Activated CD4-positive, alpha-beta T cell treated with anti-CD3 and anti-CD28 coated beads, Interleukin-2, amount 50 U/mL, for 16 hours (primary cell): ENCODE results near the gene MCTP2.

Source experiments
- DNase-seq: peaks from one replicate; pipeline ENCODE4 v3.0.0-alpha.2; 2020

The MCTP2 gene

GRCh38 chr15:94411846-94412245 is 180.5 kb downstream of the MCTP2 start:
- no peak for DNase-seq

DNA sequence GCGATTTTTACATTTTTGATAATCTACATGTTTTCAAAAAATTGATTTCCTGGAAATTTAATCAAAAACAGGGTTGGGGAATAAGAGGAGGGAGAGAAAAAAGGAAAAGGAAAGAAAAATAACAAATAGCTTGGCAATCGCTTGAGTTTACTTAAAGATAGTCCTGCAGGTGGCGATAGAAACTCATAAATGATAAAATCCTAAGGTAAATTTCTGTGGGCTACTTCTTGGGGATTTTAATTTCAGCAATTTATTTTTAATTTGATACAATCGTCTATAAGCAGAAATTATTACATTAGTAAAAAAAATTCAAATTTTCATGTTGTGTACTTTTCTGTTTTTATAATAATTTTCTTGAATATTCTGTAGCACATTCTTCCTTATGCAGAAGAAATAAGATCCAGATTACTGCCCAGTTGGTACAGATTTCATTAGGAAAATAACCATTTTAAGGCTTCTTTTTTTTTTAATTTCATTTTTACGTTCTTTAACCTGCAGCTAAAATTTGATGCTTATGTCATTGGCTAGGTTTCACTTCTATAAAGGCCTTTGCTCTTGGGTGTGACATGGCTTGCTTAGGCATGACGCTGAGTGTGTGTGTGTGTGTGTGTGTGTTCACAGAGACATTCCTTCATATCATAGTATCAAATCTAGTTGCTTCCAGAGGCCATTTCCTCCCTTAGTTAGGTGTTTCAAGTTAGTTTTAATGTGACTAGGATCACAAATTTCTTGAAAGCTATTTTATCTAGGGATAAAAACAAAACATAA is 181.8 kb downstream of the MCTP2 start:
- no peak for DNase-seq

GRCh38 chr15:94414916-94415315 is 183.6 kb downstream of the MCTP2 start:
- DNase-seq, result no peak

DNA sequence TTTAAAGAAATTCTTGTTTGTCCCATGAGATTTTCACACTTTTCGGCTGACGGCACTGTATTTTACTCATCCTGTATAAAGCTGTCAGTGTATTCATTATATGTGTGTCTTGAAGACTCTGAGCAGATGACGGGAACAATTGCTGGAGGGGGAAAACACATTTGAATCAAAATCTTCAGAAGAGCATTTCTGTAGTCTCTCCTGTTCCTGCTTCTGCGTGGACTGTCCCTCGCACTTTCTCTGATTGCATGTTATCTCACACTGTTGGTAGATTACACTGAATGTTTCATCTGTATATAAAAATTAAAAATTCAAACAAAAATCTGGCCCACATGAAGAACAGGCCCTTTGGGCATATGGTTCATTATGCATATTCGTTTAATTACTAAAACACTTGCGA is 184.9 kb downstream of the MCTP2 start:
- no peak for DNase-seq

DNA sequence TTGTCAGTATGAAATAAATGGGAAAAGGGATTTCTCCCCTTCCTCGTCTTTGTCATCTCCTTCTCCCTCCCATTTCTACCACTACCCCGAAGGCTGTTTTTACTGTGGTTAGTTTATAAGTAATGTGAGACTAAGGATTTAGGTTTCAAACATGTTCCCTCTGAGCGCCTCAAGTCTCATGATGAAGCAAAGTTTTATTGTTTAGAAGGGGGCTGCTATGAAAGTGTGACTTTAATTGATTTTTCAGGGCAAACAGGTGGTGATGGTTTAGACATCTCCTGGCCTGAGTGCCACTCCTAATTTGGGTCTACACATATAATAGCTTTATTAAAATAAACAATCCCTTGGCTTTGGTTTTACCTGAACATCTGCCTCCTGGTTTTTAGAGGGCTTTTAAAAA is 185.5 kb downstream of the MCTP2 start:
- DNase-seq, result no peak

DNA sequence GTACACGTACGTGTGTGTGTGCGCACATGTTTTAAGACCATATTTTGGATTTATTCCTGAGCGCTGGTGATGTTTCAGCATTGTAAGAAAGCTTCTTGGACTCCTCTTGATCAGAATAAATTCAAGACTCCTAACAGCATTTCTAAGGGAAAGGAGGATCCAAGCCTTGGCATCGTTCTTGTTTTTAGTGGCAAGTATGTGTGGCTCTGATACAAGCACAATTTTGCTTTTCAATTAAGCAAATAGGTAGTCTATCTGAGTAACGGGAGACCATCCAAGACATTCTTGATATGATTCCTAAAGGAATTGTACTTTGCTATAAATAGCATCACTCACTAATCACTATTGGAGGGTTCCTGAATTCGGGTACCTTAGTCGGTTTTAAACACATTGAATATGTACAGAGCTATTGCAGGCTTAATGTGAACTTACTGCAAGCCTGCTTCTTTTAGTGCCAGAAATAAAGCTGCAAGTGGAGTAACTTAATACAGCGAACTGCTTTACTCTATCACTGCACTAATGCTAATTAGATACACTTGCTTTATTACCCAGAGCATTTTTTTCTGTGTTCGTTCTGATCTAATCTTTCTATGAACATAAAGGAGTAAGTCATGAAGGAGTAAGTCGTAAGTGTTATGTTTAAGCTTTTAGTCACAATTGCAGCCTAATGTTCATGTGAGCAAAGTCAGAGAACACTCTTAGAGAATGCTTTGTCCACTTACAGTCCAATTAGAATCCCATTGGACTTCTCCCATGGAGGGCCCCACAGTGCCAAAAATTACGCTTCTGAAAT is 186.3 kb downstream of the MCTP2 start:
- DNase-seq, result no peak

DNA sequence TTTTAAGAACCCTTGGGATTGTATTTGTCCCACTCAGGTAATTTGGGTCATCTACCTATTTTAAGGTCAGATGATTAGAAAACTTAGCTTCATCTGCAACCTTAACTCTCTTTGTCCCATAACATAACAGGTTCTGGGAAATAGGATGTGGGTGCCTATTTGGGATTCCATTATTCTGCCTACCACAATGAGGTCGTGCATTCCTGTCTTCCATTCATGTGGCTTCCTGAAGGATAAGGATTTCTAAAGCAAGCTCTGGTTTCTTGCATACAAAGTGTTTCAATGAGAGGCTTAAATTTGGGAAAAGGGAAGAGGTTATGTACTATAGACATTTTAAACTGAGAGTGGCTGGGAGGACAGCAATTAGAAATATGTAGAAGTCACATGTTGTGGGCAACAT is 190.3 kb downstream of the MCTP2 start:
- no peak for DNase-seq

DNA sequence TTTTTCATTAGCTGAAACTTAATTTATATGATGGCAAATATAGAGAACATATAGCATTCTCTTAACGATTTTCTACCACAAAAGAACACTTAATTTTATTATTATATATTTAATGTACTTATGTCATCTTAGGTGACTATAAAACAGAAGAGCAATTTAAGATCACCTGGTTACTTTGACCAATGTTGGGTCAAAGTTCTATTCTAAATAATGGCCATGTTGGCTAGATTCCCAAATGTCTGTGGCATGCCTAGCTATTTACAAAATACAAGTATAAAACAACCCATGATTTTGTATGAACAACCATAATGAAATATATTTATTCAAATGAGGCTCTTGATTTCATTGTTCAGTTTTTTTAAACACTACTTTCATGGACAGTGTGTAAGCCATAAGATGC is 200.9 kb downstream of the MCTP2 start:
- DNase-seq, result no peak

DNA sequence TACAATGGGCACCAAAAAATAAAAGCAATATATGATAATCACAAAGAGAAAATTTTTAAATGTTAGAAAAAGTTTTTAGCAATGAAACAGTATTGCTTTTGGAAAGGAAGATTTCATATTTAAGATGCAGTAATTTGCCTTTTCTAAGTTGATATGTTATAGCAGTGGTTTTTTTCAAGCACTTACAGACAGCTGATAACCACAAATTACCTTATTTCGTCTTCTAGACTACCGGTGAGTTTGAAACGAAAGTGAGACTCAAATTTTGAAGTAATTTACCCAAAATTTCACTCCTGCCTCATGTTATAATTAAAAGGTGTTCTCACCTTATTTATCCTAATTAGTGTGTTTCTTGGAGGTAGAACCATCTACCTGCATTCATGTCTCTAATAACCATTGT is 207.8 kb downstream of the MCTP2 start:
- no peak for DNase-seq

DNA sequence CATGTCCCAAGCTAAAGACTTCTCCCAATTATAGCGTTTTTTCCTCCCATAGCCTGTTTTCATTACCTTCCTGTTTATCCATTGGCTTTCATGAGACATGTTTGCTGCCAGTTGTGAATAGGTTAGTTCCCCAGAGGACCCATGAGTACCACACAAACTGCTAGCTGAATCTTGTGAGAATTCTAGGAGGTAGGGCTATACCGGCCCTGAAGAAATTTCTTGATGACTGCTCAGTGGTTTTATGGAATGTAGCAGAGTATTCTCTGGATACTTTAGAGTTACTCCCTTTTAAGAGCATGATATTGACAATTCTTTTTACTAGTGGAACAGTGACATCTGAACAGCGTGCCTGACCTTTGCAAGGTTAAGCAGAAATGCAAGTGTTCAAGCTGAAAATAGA is 210.4 kb downstream of the MCTP2 start:
- DNase-seq, result no peak

- no peak for DNase-seq
Measured at GRCh38 chr15:94442480-94442879, 211.1 kb downstream of the MCTP2 start.

- no peak for DNase-seq
Measured at GRCh38 chr15:94443186-94443585, 211.8 kb downstream of the MCTP2 start.

DNA sequence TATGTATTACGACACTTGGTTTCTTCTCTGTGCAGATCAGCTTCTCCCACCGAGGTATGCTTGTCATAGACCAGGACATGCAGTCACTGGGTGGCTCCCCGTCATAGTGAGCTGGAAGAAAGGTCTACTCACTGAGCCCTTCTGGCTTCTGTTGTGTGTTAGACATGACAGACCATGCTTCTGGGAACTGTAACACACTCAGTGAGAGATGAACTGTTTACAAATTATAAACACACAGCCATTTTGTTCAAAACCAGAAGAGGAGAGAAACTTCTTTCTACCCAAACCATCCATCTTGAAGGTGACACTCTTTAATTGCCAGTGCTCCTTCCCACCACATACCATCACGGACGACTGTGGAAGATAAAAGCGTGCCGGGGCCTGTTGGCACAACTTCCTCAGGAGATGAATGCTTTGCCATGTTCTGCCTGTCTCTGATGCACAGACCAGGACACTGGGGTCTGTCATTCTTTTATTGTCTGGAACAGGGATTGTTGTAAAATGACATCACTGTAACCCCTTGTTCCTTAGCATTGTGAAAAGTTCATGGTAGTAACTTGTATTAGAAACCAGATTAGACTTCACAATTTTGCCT is 214.3 kb downstream of the MCTP2 start:
- DNase-seq, result no peak

DNA sequence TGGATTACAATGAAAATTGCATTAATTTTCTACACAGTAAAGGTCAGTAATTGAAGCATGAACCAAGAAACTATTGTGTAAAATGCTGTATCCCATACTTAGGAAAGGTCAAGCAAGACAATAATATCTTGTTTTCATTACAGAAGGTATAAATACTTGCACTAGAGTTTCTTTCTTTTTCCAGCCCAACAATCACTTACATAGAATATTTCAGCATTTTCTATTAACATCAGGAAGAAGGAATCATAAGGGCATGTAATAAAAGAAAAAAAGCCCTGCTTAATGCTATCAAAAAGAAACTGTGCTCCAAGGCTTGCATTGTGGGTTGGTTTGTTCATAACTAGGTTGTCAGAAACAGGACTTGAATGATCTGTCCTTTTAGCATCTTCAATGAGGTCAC is 215.1 kb downstream of the MCTP2 start:
- no peak for DNase-seq

GRCh38 chr15:94451466-94451865 is 220.1 kb downstream of the MCTP2 start:
- DNase-seq, result no peak

GRCh38 chr15:94453227-94453988 is 222.0 kb downstream of the MCTP2 start:
- DNase-seq, result no peak

DNA sequence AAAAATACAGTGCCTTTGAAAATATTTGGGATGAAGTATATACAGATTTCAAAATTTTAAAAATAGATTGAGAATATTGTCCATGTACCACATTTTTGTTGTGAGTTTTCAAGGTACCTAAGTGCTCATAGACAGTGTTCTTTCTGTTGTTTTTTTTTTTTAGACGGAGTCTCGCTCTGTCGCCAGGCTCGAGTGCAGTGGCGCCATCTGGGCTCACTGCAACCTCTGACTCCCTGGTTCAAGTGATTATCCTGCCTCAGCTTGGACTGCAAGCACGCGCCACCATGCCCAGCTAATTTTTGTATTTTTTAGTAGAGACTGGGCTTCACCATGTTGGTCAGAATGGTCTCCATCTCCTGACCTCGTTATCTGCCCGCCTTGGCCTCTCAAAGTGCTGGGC is 223.9 kb downstream of the MCTP2 start:
- DNase-seq, result no peak

- no peak for DNase-seq
Measured at GRCh38 chr15:94456226-94456625, 224.9 kb downstream of the MCTP2 start.

- no peak for DNase-seq
Measured at GRCh38 chr15:94457661-94458060, 226.3 kb downstream of the MCTP2 start.

DNA sequence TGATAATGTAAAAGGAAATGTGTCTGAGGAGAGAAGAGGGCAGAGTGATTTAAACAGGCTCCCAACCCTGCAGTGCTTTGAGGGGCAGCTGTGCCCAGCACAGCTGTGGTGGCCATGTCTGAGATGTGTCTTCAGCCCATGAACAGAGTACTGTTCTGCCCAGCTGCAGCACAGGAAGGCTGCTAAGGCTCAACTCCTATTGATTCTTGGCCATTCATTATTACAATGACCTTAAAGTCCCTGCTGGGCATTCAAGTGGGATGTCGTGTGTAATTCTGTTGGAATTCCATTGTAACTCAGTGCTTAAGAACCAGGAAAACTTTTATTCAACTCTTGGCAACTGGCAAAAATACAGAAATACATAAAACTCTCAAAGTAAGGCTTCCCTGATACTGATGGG is 229.3 kb downstream of the MCTP2 start:
- no peak for DNase-seq

DNA sequence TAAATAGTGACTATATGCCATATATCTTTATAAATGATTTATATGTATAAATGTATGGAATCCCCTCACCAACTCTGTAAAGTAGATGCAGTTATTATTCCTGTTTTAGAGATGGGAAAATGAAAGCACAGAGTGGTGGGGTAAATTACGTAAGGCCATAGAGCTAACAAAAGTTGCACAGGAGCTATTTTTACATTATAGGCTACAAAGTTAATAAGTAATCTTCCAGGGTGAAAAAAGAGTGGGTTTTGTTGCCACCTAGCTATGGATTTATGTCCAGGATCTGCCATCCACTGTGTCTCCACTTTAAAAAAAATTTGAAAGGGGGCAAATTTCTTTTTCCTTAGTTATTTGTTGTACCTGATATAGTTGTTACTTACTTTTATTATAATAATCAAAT is 235.7 kb downstream of the MCTP2 start:
- DNase-seq, result no peak

- no peak for DNase-seq
Measured at GRCh38 chr15:94470492-94470891, 239.1 kb downstream of the MCTP2 start.

- no peak for DNase-seq
Measured at GRCh38 chr15:94476686-94477085, 245.3 kb downstream of the MCTP2 start.
